ENCODE measurements around the gene SNX12.
"Not testable (repeated sequence)": the region's sequence is repeated elsewhere in the genome, so short reads cannot be mapped to it uniquely, and the experiment has no call there.

The SNX12 gene

GRCh38 chrX:71067712-71068043 lies 456 bp downstream of the SNX12 start:
- TF ChIP-seq CTCF (IDR thresholded peaks at IDR 0.05; ENCODE audit: low read length, missing control alignments) = no peak
- DNase-seq (ENCODE audit: low read depth) = no peak

DNA sequence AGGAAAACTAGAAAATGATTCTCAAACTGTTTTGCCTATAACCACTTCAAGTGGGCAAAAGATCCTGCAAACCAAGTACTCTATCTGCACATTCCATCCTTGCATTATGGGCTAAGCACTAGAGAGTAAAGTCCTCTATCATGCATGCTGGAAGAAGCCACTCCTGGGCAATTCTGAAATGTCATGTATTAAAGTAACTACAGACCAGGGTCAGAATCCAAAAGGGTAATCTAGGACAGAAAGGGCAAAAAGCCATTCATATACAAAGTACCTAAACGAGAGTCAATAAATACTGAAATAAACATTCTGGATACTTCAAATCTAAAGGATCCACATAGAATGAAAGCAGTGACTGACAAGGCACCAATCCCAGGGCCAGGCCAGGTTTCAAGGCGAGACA lies 1.0 kb downstream of the SNX12 start:
- DNase-seq (ENCODE audit: low read depth) = no peak
- peak overlapping the region; percentile 78 for H3K4me3 ChIP-seq (replicated peaks; ENCODE audit: low read depth, low read length)
- TF ChIP-seq CTCF (IDR thresholded peaks at IDR 0.05; ENCODE audit: low read length, missing control alignments) = no peak

More at GRCh38 chrX:71067712-71068043, 456 bp downstream of the SNX12 start:
- H3K4me3 ChIP-seq (replicated peaks; ENCODE audit: low read depth, low read length) = peak overlapping the region; percentile 78

DNA sequence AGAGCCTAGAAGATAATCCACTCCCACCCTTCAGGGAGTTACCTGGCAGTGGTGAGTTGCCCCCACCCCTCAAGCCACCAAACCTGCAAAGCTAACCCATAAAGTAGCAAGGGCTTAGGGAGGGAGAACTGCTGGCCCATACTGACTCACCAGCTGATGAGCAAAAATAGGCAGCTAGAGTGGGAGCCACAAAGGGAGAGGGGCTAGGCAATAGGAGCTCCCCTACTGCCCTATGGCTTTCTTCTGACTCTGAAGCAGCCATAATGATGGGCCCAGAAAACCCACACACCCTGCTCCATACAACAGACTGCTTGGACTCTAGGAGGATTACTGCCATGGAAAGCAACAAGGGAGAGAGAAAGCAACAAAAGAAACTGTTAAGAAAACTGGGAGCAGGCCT lies 8.0 kb downstream of the SNX12 start:
- DNase-seq (ENCODE audit: low read depth) = no peak
- no peak for TF ChIP-seq CTCF (IDR thresholded peaks at IDR 0.05; ENCODE audit: low read length, missing control alignments)

DNA sequence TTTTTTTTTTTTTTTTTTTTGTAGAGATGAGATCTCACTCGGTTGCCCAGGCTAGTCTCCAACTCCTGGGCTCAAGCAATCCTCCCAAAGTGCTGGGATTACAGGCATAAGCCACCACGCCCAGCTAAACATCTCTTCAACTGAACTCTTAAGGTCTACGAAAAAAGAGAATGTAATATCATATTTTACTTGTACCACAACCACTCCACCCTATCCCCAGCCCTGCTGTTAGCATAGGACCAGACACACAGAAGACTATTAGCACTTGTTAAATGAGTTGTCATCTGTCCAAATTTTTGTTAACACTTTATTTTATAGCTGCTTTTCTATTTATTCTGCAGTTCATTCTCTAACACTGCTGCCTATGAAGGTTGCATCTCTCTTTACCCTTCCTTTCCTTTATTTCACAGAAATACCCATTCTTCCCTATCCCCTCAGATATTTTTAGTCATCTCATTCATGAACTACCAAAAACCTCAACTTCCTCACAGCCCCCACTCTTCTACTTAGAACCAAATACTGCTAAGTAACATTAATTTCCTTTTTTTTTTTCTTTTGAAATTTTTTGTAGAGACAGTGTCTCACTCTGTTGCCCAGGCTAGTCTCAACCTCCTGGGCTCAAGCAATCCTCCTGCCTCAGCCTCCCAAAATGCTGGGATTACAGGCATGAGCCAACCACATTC lies 10.1 kb downstream of the SNX12 start:
- no peak for TF ChIP-seq CTCF (IDR thresholded peaks at IDR 0.05; ENCODE audit: low read length, missing control alignments)
- DNase-seq (ENCODE audit: low read depth) = no peak
- H3K4me3 ChIP-seq (replicated peaks; ENCODE audit: low read depth, low read length) = no peak overlapping the region

More for the DNA sequence above, 8.0 kb downstream of the SNX12 start:
- no peak overlapping the region for H3K4me3 ChIP-seq (replicated peaks; ENCODE audit: low read depth, low read length)

DNA sequence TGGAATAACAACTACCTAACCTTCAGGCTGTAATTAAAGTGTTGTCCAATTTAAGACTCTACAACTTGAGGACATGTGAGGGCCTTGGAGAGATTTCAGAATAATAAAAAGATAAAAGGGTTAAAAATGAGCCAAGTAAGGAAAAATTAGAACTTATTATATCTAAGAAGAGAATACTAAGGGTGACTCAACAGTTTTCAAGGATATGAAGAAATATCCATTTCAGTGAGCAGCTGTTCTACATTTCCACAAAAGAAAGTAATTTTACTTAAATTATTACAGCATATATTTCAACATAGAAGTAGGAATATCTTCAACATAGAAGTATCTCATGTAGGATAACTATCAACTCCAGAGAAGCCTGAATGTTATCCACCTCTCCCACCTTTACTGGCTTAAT lies 11.3 kb downstream of the SNX12 start:
- peak; percentile 75 for DNase-seq (ENCODE audit: low read depth)
- TF ChIP-seq CTCF (IDR thresholded peaks at IDR 0.05; ENCODE audit: low read length, missing control alignments) = no peak
- no peak overlapping the region for H3K4me3 ChIP-seq (replicated peaks; ENCODE audit: low read depth, low read length)

GRCh38 chrX:71053217-71053621 lies 14.9 kb downstream of the SNX12 start:
- H3K4me3 ChIP-seq (replicated peaks; ENCODE audit: low read depth, low read length) = no peak overlapping the region
- no peak for TF ChIP-seq CTCF (IDR thresholded peaks at IDR 0.05; ENCODE audit: low read length, missing control alignments)
- no peak for DNase-seq (ENCODE audit: low read depth)

- no peak for TF ChIP-seq CTCF (IDR thresholded peaks at IDR 0.05; ENCODE audit: low read length, missing control alignments)
- DNase-seq (ENCODE audit: low read depth) = no peak
- H3K4me3 ChIP-seq (replicated peaks; ENCODE audit: low read depth, low read length) = no peak overlapping the region
Measured at GRCh38 chrX:71052721-71053120, 15.4 kb downstream of the SNX12 start.

DNA sequence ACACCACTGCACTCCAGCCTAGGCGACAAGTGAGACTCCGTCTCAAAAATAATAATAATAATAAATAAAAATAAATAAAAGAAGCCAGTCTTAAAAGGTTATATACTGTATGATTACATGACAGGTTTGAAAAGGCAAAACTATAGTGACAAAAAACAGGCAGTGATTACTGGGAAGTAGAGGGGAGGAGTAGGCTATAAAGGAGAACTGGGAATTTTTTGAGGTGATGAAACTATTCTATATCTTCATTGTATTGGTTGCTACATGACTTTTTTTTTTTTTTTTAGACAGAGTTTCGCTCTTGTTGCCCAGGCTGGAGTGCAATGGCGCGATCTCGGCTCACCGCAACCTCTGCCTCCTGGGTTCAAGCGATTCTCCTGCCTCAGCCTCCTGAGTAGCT lies 20.2 kb downstream of the SNX12 start:
- H3K4me3 ChIP-seq (replicated peaks; ENCODE audit: low read depth, low read length); DNase-seq (ENCODE audit: low read depth): not testable (repeated sequence)
